Mesendoderm (in vitro differentiated cells): ENCODE data around the gene SCAMP1.

Source experiments
- DNase-seq: peaks from one replicate; pipeline ENCODE4 v3.0.0; 2013
- H2AK5ac ChIP-seq: 2 replicates; pipeline ENCODE4 v1.6.1; 2013; ENCODE audit warnings: low read length, inconsistent platforms
- H2BK120ac ChIP-seq: 2 replicates; pipeline ENCODE4 v1.6.1; 2013; ENCODE audit warnings: low read depth, mild to moderate bottlenecking, low read length, moderate library complexity, mixed read lengths
- H2BK15ac ChIP-seq: replicated peaks from 2 replicates; pipeline ENCODE4 v1.6.1; 2013; ENCODE audit warnings: low read depth, mild to moderate bottlenecking, moderate library complexity
- H2BK5ac ChIP-seq: 2 replicates; pipeline ENCODE4 v1.6.1; 2013; ENCODE audit warnings: low read length, inconsistent platforms
- H3K18ac ChIP-seq: 2 replicates; pipeline ENCODE4 v1.6.1; 2013; ENCODE audit warnings: mild to moderate bottlenecking, low read length, mixed read lengths
- H3K23ac ChIP-seq: one replicate; pipeline ENCODE4 v1.6.1; 2013; ENCODE audit warnings: low read length
- H3K27ac ChIP-seq: 2 replicates; pipeline ENCODE4 v1.5.1; 2013; ENCODE audit warnings: low read depth, mild to moderate bottlenecking, inconsistent platforms, low read length, moderate library complexity
- H3K27me3 ChIP-seq: 2 replicates; pipeline ENCODE4 v1.6.1; 2013; ENCODE audit warnings: low read length, control low read depth, mild to moderate bottlenecking, inconsistent platforms; ENCODE audit not compliant: insufficient read depth, poor library complexity
- H3K36me3 ChIP-seq: 2 replicates; pipeline ENCODE4 v1.6.1; 2013; ENCODE audit warnings: low read length, inconsistent platforms; ENCODE audit not compliant: control insufficient read depth, insufficient read depth
- H3K4ac ChIP-seq: one replicate; pipeline ENCODE4 v1.6.1; 2013; ENCODE audit warnings: low read depth, mild to moderate bottlenecking, low read length, moderate library complexity
- H3K4me1 ChIP-seq: 2 replicates; pipeline ENCODE4 v1.6.1; 2013; ENCODE audit warnings: low read depth, low read length, inconsistent platforms; ENCODE audit not compliant: control insufficient read depth
- H3K4me2 ChIP-seq: 2 replicates; pipeline ENCODE4 v1.6.1; 2013; ENCODE audit warnings: low read length
- H3K4me3 ChIP-seq: 2 replicates; pipeline ENCODE4 v1.5.1; 2013; ENCODE audit warnings: mild to moderate bottlenecking, low read length
- H3K56ac ChIP-seq: one replicate; pipeline ENCODE4 v1.6.1; 2013; ENCODE audit warnings: low read length
- H3K79me1 ChIP-seq: 2 replicates; pipeline ENCODE4 v1.6.1; 2013; ENCODE audit warnings: low read length, inconsistent platforms
- H3K79me2 ChIP-seq: 2 replicates; pipeline ENCODE4 v1.6.1; 2013; ENCODE audit warnings: mild to moderate bottlenecking, low read length; ENCODE audit not compliant: control insufficient read depth, insufficient read depth
- H3K9ac ChIP-seq: 2 replicates; pipeline ENCODE4 v1.6.1; 2013; ENCODE audit warnings: low read length, inconsistent platforms
- H4K5ac ChIP-seq: one replicate; pipeline ENCODE4 v1.6.1; 2013; ENCODE audit warnings: low read length
- H4K8ac ChIP-seq: one replicate; pipeline ENCODE4 v1.6.1; 2013; ENCODE audit warnings: low read depth, mild to moderate bottlenecking, control low read depth, low read length, moderate library complexity
- WGBS: extraction: QIAGEN DNeasy Blood & Tissue Kit; methylation state at CpG from one replicate; pipeline ENCODE4 v1.1.7; 2013; ENCODE audit warnings: low lambda C conversion rate, missing lambda C conversion rate; ENCODE audit not compliant: insufficient coverage; ENCODE audit errors: extremely low coverage; 5-methylcytosine and 5-hydroxymethylcytosine counted together

The SCAMP1 gene

GRCh38 chr5:78404682-78405293 is 44.4 kb downstream of the SCAMP1 start:
- Histone ChIP-seq H3K79me2 (no peaks in the 10 kb centered on the region), H3K36me3 (no peaks in the 10 kb centered on the region), H2BK15ac (no peak overlapping the region), H3K79me1 (peaks cover 3% of the 10 kb centered on the region), H2BK120ac (no peak overlapping the region), H3K4me2 (no peak overlapping the region), H2BK5ac (no peak overlapping the region), H3K23ac (no peak overlapping the region), H3K4ac (no peak overlapping the region), H4K8ac (no peak overlapping the region), H3K27me3 (no peaks in the 10 kb centered on the region), H2AK5ac (no peak overlapping the region), H3K4me3 (no peak overlapping the region), H3K18ac (peak overlapping the region; percentile 39), H4K5ac (no peak overlapping the region), H3K56ac (no peak overlapping the region), H3K9ac (no peak overlapping the region), H3K27ac (no peak overlapping the region), H3K4me1 (peaks cover 3% of the 10 kb centered on the region)
- WGBS, result no CpG with 5 or more reads among the region's 2 CpGs
- DNase-seq, result peak; percentile 25

GRCh38 chr5:78405829-78406750 is 45.7 kb downstream of the SCAMP1 start:
- no peaks in the 10 kb centered on the region for H3K27me3 ChIP-seq
- H4K5ac ChIP-seq, result no peak overlapping the region
- H4K8ac ChIP-seq, result no peak overlapping the region
- H3K4me3 ChIP-seq, result no peak overlapping the region
- peaks cover 3% of the 10 kb centered on the region for H3K4me1 ChIP-seq
- no peak overlapping the region for H3K27ac ChIP-seq
- H2BK5ac ChIP-seq, result no peak overlapping the region
- no peak overlapping the region for H2BK15ac ChIP-seq
- H3K18ac ChIP-seq, result no peak overlapping the region
- no peak overlapping the region for H2AK5ac ChIP-seq
- H3K56ac ChIP-seq, result no peak overlapping the region
- no CpG with 5 or more reads among the region's 5 CpGs for WGBS
- H3K36me3 ChIP-seq, result no peaks in the 10 kb centered on the region
- no peak overlapping the region for H3K23ac ChIP-seq
- H3K79me1 ChIP-seq, result peaks cover 1% of the 10 kb centered on the region
- no peak overlapping the region for H3K4ac ChIP-seq
- H2BK120ac ChIP-seq, result no peak overlapping the region
- H3K79me2 ChIP-seq, result no peaks in the 10 kb centered on the region
- H3K4me2 ChIP-seq, result no peak overlapping the region
- H3K9ac ChIP-seq, result no peak overlapping the region
- DNase-seq, result no peak

- no peaks in the 10 kb centered on the region for H3K79me2 ChIP-seq
- no peak overlapping the region for H3K9ac ChIP-seq
- H2AK5ac ChIP-seq, result no peak overlapping the region
- no peak overlapping the region for H3K23ac ChIP-seq
- H3K18ac ChIP-seq, result no peak overlapping the region
- no peak overlapping the region for H3K4me3 ChIP-seq
- no peak overlapping the region for H3K27ac ChIP-seq
- H3K27me3 ChIP-seq, result no peaks in the 10 kb centered on the region
- H2BK5ac ChIP-seq, result no peak overlapping the region
- no peaks in the 10 kb centered on the region for H3K36me3 ChIP-seq
- H4K8ac ChIP-seq, result no peak overlapping the region
- H3K4ac ChIP-seq, result no peak overlapping the region
- no peak overlapping the region for H3K4me2 ChIP-seq
- no peak for DNase-seq
- no peak overlapping the region for H3K56ac ChIP-seq
- H3K4me1 ChIP-seq, result peaks cover 3% of the 10 kb centered on the region
- H4K5ac ChIP-seq, result no peak overlapping the region
- peaks cover 1% of the 10 kb centered on the region for H3K79me1 ChIP-seq
- no peak overlapping the region for H2BK15ac ChIP-seq
- no peak overlapping the region for H2BK120ac ChIP-seq
Observed at GRCh38 chr5:78407458-78407857, 47.0 kb downstream of the SCAMP1 start.

- no peaks in the 10 kb centered on the region for H3K36me3 ChIP-seq
- no peak overlapping the region for H3K4me3 ChIP-seq
- no peak overlapping the region for H3K27ac ChIP-seq
- no peak overlapping the region for H3K18ac ChIP-seq
- H3K9ac ChIP-seq, result no peak overlapping the region
- H3K4me1 ChIP-seq, result no peaks in the 10 kb centered on the region
- H3K4me2 ChIP-seq, result no peak overlapping the region
- H3K23ac ChIP-seq, result no peak overlapping the region
- no peak overlapping the region for H2BK120ac ChIP-seq
- no peak for DNase-seq
- no peak overlapping the region for H2BK15ac ChIP-seq
- no peak overlapping the region for H2BK5ac ChIP-seq
- H3K56ac ChIP-seq, result no peak overlapping the region
- no peak overlapping the region for H3K4ac ChIP-seq
- no peaks in the 10 kb centered on the region for H3K27me3 ChIP-seq
- H3K79me2 ChIP-seq, result no peaks in the 10 kb centered on the region
- peaks cover 1% of the 10 kb centered on the region for H3K79me1 ChIP-seq
- H4K5ac ChIP-seq, result no peak overlapping the region
- H2AK5ac ChIP-seq, result no peak overlapping the region
- H4K8ac ChIP-seq, result no peak overlapping the region
Observed at GRCh38 chr5:78411586-78411985, 51.2 kb downstream of the SCAMP1 start.

- no CpG with 5 or more reads among the region's 1 CpG for WGBS
- Histone ChIP-seq H4K8ac (no peak overlapping the region), H3K18ac (peak overlapping the region; percentile 51), H3K23ac (no peak overlapping the region), H2BK5ac (no peak overlapping the region), H3K4me1 (no peaks in the 10 kb centered on the region), H2BK120ac (no peak overlapping the region), H3K4me3 (no peak overlapping the region), H2BK15ac (no peak overlapping the region), H3K36me3 (no peaks in the 10 kb centered on the region), H3K9ac (no peak overlapping the region), H3K79me2 (no peaks in the 10 kb centered on the region), H3K27me3 (no peaks in the 10 kb centered on the region), H3K4me2 (no peak overlapping the region), H3K79me1 (no peaks in the 10 kb centered on the region), H4K5ac (no peak overlapping the region), H3K27ac (no peak overlapping the region), H2AK5ac (no peak overlapping the region), H3K4ac (no peak overlapping the region), H3K56ac (no peak overlapping the region)
- DNase-seq, result peak; percentile 43
Observed at GRCh38 chr5:78416677-78417425, 56.4 kb downstream of the SCAMP1 start.
